Activated CD4-positive, alpha-beta T cell treated with anti-CD3 and anti-CD28 coated beads, Interleukin-2, amount 10 ng/mL, durations not matched to agents 7 days and 5 days (primary cell): ENCODE data around the gene TLR3. TPM values are rescaled to one million over a fixed set of nuclear protein-coding genes. Genes with fewer than 3 reads are reported as not detected.

ENCODE experiments used
- CTCF ChIA-PET: fragments of 350-600 bp; sonication (Branson Sonifier 250); formaldehyde crosslinking; loops from one replicate; lab custom pipeline; 2021; ENCODE audit warnings: antibody characterized with exemption; lab: Charles Lee
- POLR2A ChIA-PET: fragments of 350-600 bp; sonication (Branson Sonifier 250); formaldehyde crosslinking; loops from one replicate; lab custom pipeline; 2021; ENCODE audit warnings: antibody characterized with exemption; lab: Charles Lee
- DNase-seq: peaks from one replicate; pipeline ENCODE4 v3.0.0-alpha.2; 2020
- H3K27ac Mint-ChIP-seq: one replicate; pipeline ENCODE4 v1.8.0; 2021; ENCODE audit warnings: mild to moderate bottlenecking, moderate library complexity, mixed read lengths
- H3K27me3 Mint-ChIP-seq: one replicate; pipeline ENCODE4 v1.8.0; 2021; ENCODE audit warnings: mixed read lengths
- H3K36me3 Mint-ChIP-seq: one replicate; pipeline ENCODE4 v1.8.0; 2021; ENCODE audit warnings: low read depth, mixed read lengths
- H3K4me1 Mint-ChIP-seq: one replicate; pipeline ENCODE4 v1.8.0; 2021; ENCODE audit warnings: mixed read lengths
- H3K4me3 Mint-ChIP-seq: one replicate; pipeline ENCODE4 v1.8.0; 2021; ENCODE audit warnings: mild to moderate bottlenecking, moderate library complexity, mixed read lengths
- H3K9me3 Mint-ChIP-seq: one replicate; pipeline ENCODE4 v1.8.0; 2021; ENCODE audit warnings: mixed read lengths
- total RNA-seq, 2 experiments: library from RNA; stranded (reverse); gene quantifications; one replicate each; pipeline ENCODE4 v1.2.3, GENCODE V29; 2021

TLR3 gene
- total RNA-seq, result 1 to 10 TPM in 1 of 2 experiments, under 1 TPM in 1; 0.97 to 1.7 TPM

GRCh38 chr4:186068581-186069348, at the start of gene TLR3:
Gene TLR3, plus strand, starts transcription at chr4:186069156. Its CDS starts 7,464 bp downstream, at chr4:186076620.
- no peak for DNase-seq
- Mint-ChIP-seq H3K36me3 (no peaks in the 10 kb centered on the region), H3K27me3 (peaks cover 3% of the 10 kb centered on the region), H3K4me1 (peaks cover 26% of the 10 kb centered on the region), H3K4me3 (peak within 1 kb of the TSS; percentile 59), H3K27ac (peak within 1 kb of the TSS; percentile 55), H3K9me3 (no peaks in the 10 kb centered on the region)
- ChIA-PET CTCF (interaction anchor here (1.6 kb wide), 1 partner anchor 96 kb away, joined by 3 read pairs; no protein-coding TSS in a partner anchor), POLR2A (no interaction called here)

GRCh38 chr4:186019269-186019668, 49.7 kb upstream of the TLR3 start:
- Mint-ChIP-seq H3K27ac (no peak overlapping the region), H3K9me3 (no peaks in the 10 kb centered on the region), H3K4me1 (no peaks in the 10 kb centered on the region), H3K36me3 (no peaks in the 10 kb centered on the region), H3K4me3 (no peak overlapping the region), H3K27me3 (no peaks in the 10 kb centered on the region)
- POLR2A ChIA-PET, result no interaction called here
- no peak for DNase-seq
- CTCF ChIA-PET, result no interaction called here

- CTCF ChIA-PET, result no interaction called here
Observed at GRCh38 chr4:186020106-186020792, 48.7 kb upstream of the TLR3 start.

GRCh38 chr4:186020793-186021407, 48.1 kb upstream of the TLR3 start:
- DNase-seq, result no peak
- no peaks in the 10 kb centered on the region for H3K9me3 Mint-ChIP-seq
- no peaks in the 10 kb centered on the region for H3K4me1 Mint-ChIP-seq
- POLR2A ChIA-PET, result interaction anchor here (0.5 kb wide), 1 partner anchor 934 kb away, joined by 3 read pairs; no protein-coding TSS in a partner anchor
- CTCF ChIA-PET, result no interaction called here
- no peaks in the 10 kb centered on the region for H3K27me3 Mint-ChIP-seq
- H3K36me3 Mint-ChIP-seq, result no peaks in the 10 kb centered on the region
- H3K4me3 Mint-ChIP-seq, result no peak overlapping the region
- H3K27ac Mint-ChIP-seq, result no peak overlapping the region

More at GRCh38 chr4:186020106-186020792, 48.7 kb upstream of the TLR3 start:
- Mint-ChIP-seq H3K4me3 (no peak overlapping the region), H3K4me1 (no peaks in the 10 kb centered on the region), H3K27me3 (no peaks in the 10 kb centered on the region), H3K27ac (no peak overlapping the region), H3K9me3 (no peaks in the 10 kb centered on the region), H3K36me3 (no peaks in the 10 kb centered on the region)
- POLR2A ChIA-PET, result interaction anchor here (0.5 kb wide), 1 partner anchor 934 kb away, joined by 3 read pairs; no protein-coding TSS in a partner anchor
- DNase-seq, result no peak

- no peaks in the 10 kb centered on the region for H3K27me3 Mint-ChIP-seq
- ChIA-PET CTCF (no interaction called here), POLR2A (no interaction called here)
- H3K27ac Mint-ChIP-seq, result no peak overlapping the region
- DNase-seq, result no peak
- no peak overlapping the region for H3K4me3 Mint-ChIP-seq
- no peaks in the 10 kb centered on the region for H3K9me3 Mint-ChIP-seq
- H3K36me3 Mint-ChIP-seq, result no peaks in the 10 kb centered on the region
- H3K4me1 Mint-ChIP-seq, result no peaks in the 10 kb centered on the region
Observed at GRCh38 chr4:186021461-186022167, 47.3 kb upstream of the TLR3 start.

- DNase-seq, result no peak
- Mint-ChIP-seq H3K27ac (no peak overlapping the region), H3K4me1 (no peaks in the 10 kb centered on the region), H3K36me3 (no peaks in the 10 kb centered on the region), H3K4me3 (no peak overlapping the region), H3K9me3 (no peaks in the 10 kb centered on the region), H3K27me3 (peaks cover 2% of the 10 kb centered on the region)
- ChIA-PET POLR2A (no interaction called here), CTCF (interaction anchor here (1.1 kb wide), 1 partner anchor 12 kb away, joined by 3 read pairs; no protein-coding TSS in a partner anchor)
Observed at GRCh38 chr4:186023975-186024374, 45.0 kb upstream of the TLR3 start.

GRCh38 chr4:186024637-186025407, 44.1 kb upstream of the TLR3 start:
- H3K4me1 Mint-ChIP-seq, result no peaks in the 10 kb centered on the region
- no peak overlapping the region for H3K4me3 Mint-ChIP-seq
- no peak overlapping the region for H3K27ac Mint-ChIP-seq
- no peaks in the 10 kb centered on the region for H3K36me3 Mint-ChIP-seq
- no peaks in the 10 kb centered on the region for H3K9me3 Mint-ChIP-seq
- peaks cover 3% of the 10 kb centered on the region for H3K27me3 Mint-ChIP-seq
- no peak for DNase-seq
- ChIA-PET POLR2A (no interaction called here), CTCF (interaction anchor here (1.1 kb wide), 1 partner anchor 11 kb away, joined by 3 read pairs; no protein-coding TSS in a partner anchor)

GRCh38 chr4:186025408-186025690, 43.6 kb upstream of the TLR3 start:
- ChIA-PET POLR2A (no interaction called here), CTCF (no interaction called here)
- Mint-ChIP-seq H3K27me3 (peaks cover 3% of the 10 kb centered on the region), H3K4me1 (no peaks in the 10 kb centered on the region), H3K27ac (no peak overlapping the region), H3K4me3 (no peak overlapping the region), H3K36me3 (no peaks in the 10 kb centered on the region), H3K9me3 (no peaks in the 10 kb centered on the region)
- DNase-seq, result no peak

GRCh38 chr4:186027405-186027804, 41.6 kb upstream of the TLR3 start:
- no peak overlapping the region for H3K27ac Mint-ChIP-seq
- peaks cover 6% of the 10 kb centered on the region for H3K27me3 Mint-ChIP-seq
- POLR2A ChIA-PET, result no interaction called here
- no peak overlapping the region for H3K4me3 Mint-ChIP-seq
- no peaks in the 10 kb centered on the region for H3K4me1 Mint-ChIP-seq
- DNase-seq, result no peak
- no peaks in the 10 kb centered on the region for H3K36me3 Mint-ChIP-seq
- CTCF ChIA-PET, result no interaction called here
- no peaks in the 10 kb centered on the region for H3K9me3 Mint-ChIP-seq

- DNase-seq, result no peak
- Mint-ChIP-seq H3K27me3 (peaks cover 6% of the 10 kb centered on the region), H3K36me3 (no peaks in the 10 kb centered on the region), H3K27ac (no peak overlapping the region), H3K4me1 (no peaks in the 10 kb centered on the region), H3K4me3 (no peak overlapping the region), H3K9me3 (peaks cover under 1% of the 10 kb centered on the region)
- POLR2A ChIA-PET, result no interaction called here
- CTCF ChIA-PET, result no interaction called here
Observed at GRCh38 chr4:186029571-186030398, 39.2 kb upstream of the TLR3 start.

GRCh38 chr4:186030399-186030775, 38.6 kb upstream of the TLR3 start:
- Mint-ChIP-seq H3K4me1 (no peaks in the 10 kb centered on the region), H3K36me3 (no peaks in the 10 kb centered on the region), H3K27ac (no peak overlapping the region), H3K4me3 (no peak overlapping the region), H3K9me3 (peaks cover 4% of the 10 kb centered on the region), H3K27me3 (peaks cover 6% of the 10 kb centered on the region)
- POLR2A ChIA-PET, result no interaction called here
- CTCF ChIA-PET, result no interaction called here
- no peak for DNase-seq
